ENCODE data around the gene TTLL13. TPM values are rescaled to one million over a fixed set of nuclear protein-coding genes. Genes with fewer than 3 reads are reported as not detected.

Gene TTLL13
- total and polyA plus RNA-seq, 9 of the 15 experiments (the other 6 are each of a cell fraction or from before 2014, with no cell fraction given), result 0.05 to 0.24 (median 0.11) TPM; not detected in 1

GRCh38 chr15:90248789-90249202 lies 560 bp upstream of the TTLL13 start (continued):
- no peak for TF ChIP-seq XRCC5 (IDR thresholded peaks at IDR 0.05; ENCODE audit: low read depth, low read length)
- TF ChIP-seq USF2 (CRISPR knock-in tag; IDR thresholded peaks at IDR 0.05), result 0 out of 2 replicates have a peak, but pooled peaks have one; percentile 30
- TF ChIP-seq E2F6 (IDR thresholded peaks at IDR 0.05; ENCODE audit: borderline replicate concordance in 1 of 2, extremely low read depth in 1 of 2, insufficient read depth in 1 of 2, insufficient read length in 1 of 2, low read depth in 1 of 2, low read length in 1 of 2, poor library complexity in 1 of 2, severe bottlenecking in 1 of 2), result peak in 1 of 2 experiments; percentile 10
- peak; percentile 77; the same call in 1 of the 2 replicates for TF ChIP-seq BCOR (IDR thresholded peaks at IDR 0.05)
- TF ChIP-seq ZNF518B (CRISPR knock-in tag; IDR thresholded peaks at IDR 0.05), result no peak
- peak; percentile 9; the same call in 1 of the 2 replicates for TF ChIP-seq ARID1B (IDR thresholded peaks at IDR 0.05)
- TF ChIP-seq ZNF561 (CRISPR knock-in tag; conservative IDR thresholded peaks at IDR 0.05), result no peak
- TF ChIP-seq POLR3G (IDR thresholded peaks at IDR 0.05; ENCODE audit: extremely low read depth, insufficient read length, insufficient replicate concordance), result no peak
- TF ChIP-seq SMARCA5 (IDR thresholded peaks at IDR 0.05), result peak; percentile 86
- TF ChIP-seq MGA (IDR thresholded peaks at IDR 0.05), result peak; percentile 70; the same call in 1 of the 2 replicates

Data from K562 (cell line).